Dedifferentiated amniotic fluid mesenchymal stem cell (primary cell): ENCODE results near the gene GP1BA.

ENCODE experiments used
- DNase-seq: peaks from one replicate; pipeline ENCODE4 v3.0.0-alpha.2; 2016; ENCODE audit errors: extremely low spot score

The GP1BA gene

DNA sequence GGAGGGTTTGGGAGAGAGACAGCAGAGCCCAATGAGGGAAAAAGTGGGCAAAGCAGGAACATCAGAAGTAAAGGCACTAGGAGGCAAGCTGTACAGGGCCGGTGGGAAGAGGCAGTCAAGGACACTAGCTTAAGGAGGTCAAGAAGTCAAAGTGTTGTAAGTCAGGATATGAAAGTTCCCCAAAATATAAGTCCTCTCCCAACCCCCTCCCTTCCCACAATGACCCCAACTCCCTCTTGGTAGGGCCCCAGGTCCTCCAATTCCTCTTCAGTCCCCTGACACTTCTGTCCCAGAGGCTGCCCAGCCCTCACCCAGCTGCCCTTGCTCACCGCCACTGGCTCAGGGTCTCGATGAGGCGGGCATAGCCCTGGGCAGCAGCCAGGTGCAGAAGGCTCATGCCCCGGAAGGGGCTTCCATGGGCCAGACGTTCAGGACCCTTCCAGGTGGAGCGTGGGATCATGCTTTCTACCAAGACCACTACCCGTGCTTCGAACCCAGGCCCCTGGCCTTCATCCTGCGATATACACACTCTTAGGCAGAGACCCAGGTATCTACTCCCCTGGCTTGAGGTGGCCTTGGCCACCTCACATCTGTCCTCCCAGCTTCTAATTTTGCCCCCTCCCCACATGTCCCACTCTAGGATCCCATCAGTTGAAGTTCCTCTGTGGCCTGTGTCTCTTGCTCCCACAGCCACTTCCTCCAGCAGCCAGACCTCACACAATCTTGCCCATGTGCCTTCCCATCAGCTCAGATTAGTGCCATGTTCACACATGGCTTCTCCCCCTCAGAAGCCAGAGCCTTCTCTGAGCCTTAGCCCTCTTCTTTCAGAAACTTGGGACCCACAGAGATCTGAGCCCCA, 41.4 kb downstream of the GP1BA start:
- no peak for DNase-seq

DNA sequence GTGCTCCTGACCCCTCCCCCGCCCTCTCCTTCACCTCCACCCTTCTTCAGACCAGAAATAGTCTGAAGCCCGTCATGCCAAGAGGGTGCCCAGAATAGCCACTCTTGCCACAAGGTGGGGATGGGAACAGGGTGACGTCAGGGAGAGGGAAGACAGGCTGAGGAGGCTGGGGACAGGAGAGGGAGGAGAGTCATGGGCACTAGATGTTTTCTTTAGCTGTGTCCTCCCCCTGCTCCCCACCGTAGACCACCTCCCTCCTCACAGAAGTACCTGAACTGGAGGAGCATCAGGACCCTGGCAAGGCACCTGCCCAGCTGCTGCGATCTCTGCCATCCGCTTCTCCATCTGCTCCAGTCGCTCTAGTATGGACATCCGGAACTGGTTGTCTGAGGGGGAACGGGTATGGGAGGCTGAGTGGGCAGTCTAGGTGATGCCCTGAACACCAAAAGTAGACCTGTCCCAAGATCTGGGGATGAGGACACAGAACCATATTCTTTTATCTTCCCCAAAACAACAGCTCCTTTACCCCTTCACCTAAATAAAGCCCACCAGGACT, 42.1 kb downstream of the GP1BA start:
- DNase-seq, result no peak

DNA sequence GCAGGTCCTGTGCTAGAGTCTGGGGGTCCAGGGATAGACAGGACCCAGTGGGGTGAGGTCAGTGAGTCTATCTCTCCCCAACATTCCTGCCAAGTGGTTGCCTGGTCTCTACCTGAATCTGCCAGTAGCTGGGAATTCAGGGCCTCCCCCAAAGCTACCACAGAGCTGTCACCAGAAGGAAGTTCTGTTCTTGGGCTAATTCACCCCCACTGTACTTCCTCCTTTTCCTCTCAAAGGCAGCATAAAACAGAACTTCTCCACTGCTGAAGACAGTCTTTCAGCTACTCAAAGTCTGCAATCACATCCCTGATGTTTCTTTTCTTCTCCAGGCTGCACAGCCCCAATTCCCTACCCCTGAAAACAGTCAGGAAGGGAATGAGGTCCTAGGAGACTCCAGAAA, 46.6 kb downstream of the GP1BA start:
- DNase-seq, result no peak

DNA sequence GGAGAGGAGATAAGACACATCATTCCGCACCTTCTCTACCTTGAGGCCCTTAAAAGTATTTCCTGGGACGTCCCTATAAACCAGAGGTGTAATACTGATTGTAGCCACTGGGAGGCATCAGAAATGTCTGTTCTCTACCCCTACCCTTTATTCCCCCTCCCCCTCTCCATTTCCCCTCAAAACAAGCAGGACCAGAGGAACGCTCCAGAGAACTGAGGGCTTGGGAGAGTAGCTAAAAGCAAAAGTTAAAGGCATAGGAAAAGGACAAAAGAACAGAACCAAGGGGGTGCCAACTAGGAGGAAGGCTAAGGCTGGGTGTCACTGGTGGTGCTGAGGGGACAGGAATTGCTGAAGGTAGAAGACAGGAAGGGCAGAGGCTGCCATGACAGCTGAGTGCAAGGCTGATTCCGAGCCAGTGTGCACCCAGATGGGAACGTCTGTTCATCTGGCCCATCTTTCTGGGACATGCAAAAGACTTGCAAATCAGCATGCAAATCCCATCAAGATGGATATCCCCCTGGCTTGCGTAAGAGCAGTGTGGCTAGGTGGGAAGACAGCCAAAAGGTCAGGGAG, 48.7 kb downstream of the GP1BA start:
- peak; percentile 31 for DNase-seq

DNA sequence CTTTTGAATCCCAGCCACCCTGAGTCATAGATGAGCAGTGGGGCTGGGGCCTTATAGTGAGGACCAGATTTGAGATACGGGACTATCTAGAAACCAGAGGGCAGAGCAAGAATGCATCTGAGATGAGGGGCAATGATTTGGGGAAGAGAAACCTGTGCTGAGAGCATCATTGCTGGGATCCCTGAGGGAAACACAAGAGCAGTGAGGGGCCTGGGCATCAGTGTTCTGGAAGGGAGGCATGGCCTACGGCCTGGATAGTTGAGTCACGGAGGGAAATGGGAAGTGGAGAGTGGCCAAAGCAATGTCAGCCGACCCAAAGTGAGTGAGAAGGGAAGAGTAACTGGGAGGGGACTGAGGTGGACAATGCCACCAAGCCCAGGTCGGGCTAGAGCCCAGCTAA, 50.2 kb downstream of the GP1BA start:
- DNase-seq, result no peak
